H1 (cell line): ENCODE results near the gene CDKL5. TPM values are rescaled to one million over a fixed set of nuclear protein-coding genes. Genes with fewer than 3 reads are reported as not detected.

Experiments used
- CTCF ChIA-PET: fragments of 300-600 bp; sonication (Branson Sonifier 250); formaldehyde crosslinking; loops from one replicate; lab custom pipeline; 2021; ENCODE audit not compliant: partially characterized antibody; lab: Charles Lee
- POLR2A ChIA-PET: fragments of 300-600 bp; sonication (Branson Sonifier 250); formaldehyde crosslinking; loops from one replicate; lab custom pipeline; 2021; ENCODE audit warnings: inconsistent platforms; ENCODE audit not compliant: partially characterized antibody; lab: Charles Lee
- DNase-seq, 2 experiments: peaks; one replicate each; pipeline versions ENCODE4 v3.0.0 to v3.0.0-alpha.2; 2010 to 2022; ENCODE audit warnings: low spot score in 2 of 2, low read depth in 1 of 2, mixed read lengths in 1 of 2
- FAIRE-seq: peaks from 2 replicates; lab custom pipeline; 2011; peaks lifted over from hg19 to GRCh38; lab: Jason Lieb, UNC
- H2AFZ ChIP-seq: 2 replicates; pipeline ENCODE4 v1.8.1; 2012; ENCODE audit warnings: low read length, inconsistent platforms
- H2AK5ac ChIP-seq: 2 replicates; pipeline ENCODE4 v1.6.1; 2013; ENCODE audit warnings: low read depth, low read length
- H2BK120ac ChIP-seq: replicated peaks from 2 replicates; pipeline ENCODE3; 2013; ENCODE audit warnings: low read depth, low read length, inconsistent platforms
- H2BK12ac ChIP-seq: 2 replicates; pipeline ENCODE4 v1.6.1; 2013; ENCODE audit warnings: low read depth, low read length
- H2BK15ac ChIP-seq: 2 replicates; pipeline ENCODE4 v1.6.1; 2013; ENCODE audit warnings: low read length
- H2BK20ac ChIP-seq: 2 replicates; pipeline ENCODE4 v1.6.1; 2013; ENCODE audit warnings: low read length
- H2BK5ac ChIP-seq: 2 replicates; pipeline ENCODE4 v1.6.1; 2013; ENCODE audit warnings: low read depth, low read length
- H3K14ac ChIP-seq: 2 replicates; pipeline ENCODE4 v1.6.1; 2013; ENCODE audit warnings: inconsistent platforms; ENCODE audit not compliant: insufficient read length
- H3K18ac ChIP-seq: 2 replicates; pipeline ENCODE4 v1.6.1; 2013; ENCODE audit warnings: low read length; ENCODE audit errors: extremely low read depth
- H3K23ac ChIP-seq: 2 replicates; pipeline ENCODE4 v1.6.1; 2013; ENCODE audit warnings: inconsistent platforms; ENCODE audit not compliant: insufficient read length
- H3K23me2 ChIP-seq: 2 replicates; pipeline ENCODE4 v1.6.1; 2013; ENCODE audit warnings: low read depth, low read length
- H3K27ac ChIP-seq: 2 replicates; pipeline ENCODE4 v1.6.1; 2011; ENCODE audit warnings: low read depth, low read length, inconsistent platforms
- H3K27me3 ChIP-seq, 4 experiments: replicated peaks in 1 of 4; 1 replicate in 1 of 4; 2 replicates in 3 of 4; pipeline versions ENCODE4 v1.6.1 to v1.8.1; 2011 to 2013; ENCODE audit warnings: low read length in 3 of 4, mild to moderate bottlenecking in 3 of 4, inconsistent platforms in 2 of 4, mixed read lengths in 2 of 4, moderate library complexity in 1 of 4; ENCODE audit not compliant: control insufficient read depth in 3 of 4, insufficient read depth in 3 of 4; ENCODE audit errors: extremely low read depth in 1 of 4
- H3K36me3 ChIP-seq, 4 experiments: 2 replicates each; pipeline versions ENCODE4 v1.6.1 to v1.8.1; 2011 to 2013; ENCODE audit warnings: mild to moderate bottlenecking in 4 of 4, low read length in 3 of 4, moderate library complexity in 2 of 4, control low read depth in 1 of 4, inconsistent platforms in 1 of 4; ENCODE audit not compliant: insufficient read depth in 4 of 4, control insufficient read depth in 2 of 4
- H3K4ac ChIP-seq: replicated peaks from 2 replicates; pipeline ENCODE3; 2013; ENCODE audit warnings: low read length, low read depth, mixed read lengths, inconsistent platforms; ENCODE audit not compliant: insufficient read length
- H3K4me1 ChIP-seq, 4 experiments: replicated peaks in 1 of 4; 1 replicate in 1 of 4; 2 replicates in 3 of 4; pipeline versions ENCODE4 v1.6.1 to v1.8.1; 2011 to 2013; ENCODE audit warnings: low read length in 3 of 4, inconsistent platforms in 2 of 4, mixed read lengths in 1 of 4; ENCODE audit not compliant: insufficient read depth in 4 of 4, control insufficient read depth in 3 of 4
- H3K4me2 ChIP-seq, 2 experiments: 2 replicates each; pipeline versions ENCODE4 v1.6.1 to v1.8.1; 2011 to 2013; ENCODE audit warnings: low read depth in 2 of 2, low read length in 2 of 2, control low read depth in 1 of 2, inconsistent platforms in 1 of 2, mild to moderate bottlenecking in 1 of 2; ENCODE audit not compliant: insufficient read depth in 1 of 2
- H3K4me3 ChIP-seq, 4 experiments: fragments of 200-600, 300-600 bp in 1 of 4; sonication (generic), shearing (Covaris generic), sonication (Bioruptor Twin) in 1 of 4; 2 replicates each; pipeline versions ENCODE4 v1.5.1 to v1.8.1; 2011 to 2016; ENCODE audit warnings: low read length in 4 of 4, low read depth in 3 of 4, control low read depth in 2 of 4, inconsistent platforms in 2 of 4, mild to moderate bottlenecking in 2 of 4, mixed read lengths in 1 of 4, moderate library complexity in 1 of 4; ENCODE audit not compliant: insufficient read depth in 2 of 4; ENCODE audit errors: extremely low read depth in 1 of 4
- H3K56ac ChIP-seq: replicated peaks from 2 replicates; pipeline ENCODE3; 2013; ENCODE audit warnings: low read depth, mild to moderate bottlenecking, mixed read lengths, low read length, inconsistent platforms; ENCODE audit not compliant: insufficient read length
- H3K79me1 ChIP-seq: 2 replicates; pipeline ENCODE4 v1.6.1; 2013; ENCODE audit warnings: low read depth, low read length, control low read depth
- H3K79me2 ChIP-seq, 2 experiments: 2 replicates each; pipeline versions ENCODE4 v1.6.1 to v1.8.1; 2012 to 2013; ENCODE audit warnings: low read length in 2 of 2, mild to moderate bottlenecking in 2 of 2, inconsistent platforms in 1 of 2; ENCODE audit not compliant: insufficient read depth in 2 of 2, control insufficient read depth in 1 of 2
- H3K9ac ChIP-seq, 4 experiments: replicated peaks in 1 of 4; 1 replicate in 1 of 4; 2 replicates in 3 of 4; pipeline versions ENCODE4 v1.6.1 to v1.8.1; 2011 to 2013; ENCODE audit warnings: low read depth in 3 of 4, low read length in 3 of 4, control low read depth in 2 of 4, mild to moderate bottlenecking in 2 of 4, moderate library complexity in 2 of 4, inconsistent platforms in 1 of 4; ENCODE audit errors: extremely low read depth in 1 of 4
- H3K9me3 ChIP-seq, 2 experiments: 2 replicates each; pipeline versions ENCODE4 v1.6.1 to v1.8.1; 2012 to 2013; ENCODE audit warnings: mild to moderate bottlenecking in 2 of 2, moderate library complexity in 2 of 2, control low read depth in 1 of 2, inconsistent platforms in 1 of 2, low read depth in 1 of 2, low read length in 1 of 2, mixed read lengths in 1 of 2; ENCODE audit not compliant: insufficient read depth in 2 of 2
- H4K20me1 ChIP-seq, 2 experiments: replicated peaks in 1 of 2; 2 replicates each; pipeline versions ENCODE3 to v1.8.1; 2011 to 2013; ENCODE audit warnings: inconsistent platforms in 2 of 2, low read length in 2 of 2, mild to moderate bottlenecking in 1 of 2; ENCODE audit not compliant: insufficient read depth in 2 of 2, control insufficient read depth in 1 of 2
- H4K5ac ChIP-seq: 2 replicates; pipeline ENCODE4 v1.6.1; 2013; ENCODE audit warnings: low read length, low read depth, mixed read lengths, inconsistent platforms; ENCODE audit not compliant: insufficient read length
- H4K8ac ChIP-seq: 2 replicates; pipeline ENCODE4 v1.8.0; 2013; ENCODE audit warnings: mild to moderate bottlenecking, moderate library complexity, low read length, inconsistent platforms; ENCODE audit not compliant: insufficient read depth; ENCODE audit errors: extremely low read depth
- H4K91ac ChIP-seq: replicated peaks from 2 replicates; pipeline ENCODE3; 2013; ENCODE audit warnings: low read length, mixed read lengths, inconsistent platforms; ENCODE audit not compliant: insufficient read length
- FOSL1 ChIP-seq: IDR thresholded peaks from 2 replicates; pipeline ENCODE4 v1.6.1; 2011; ENCODE audit warnings: mild to moderate bottlenecking, low read depth, low read length, moderate library complexity; ENCODE audit not compliant: insufficient read depth
- GTF2F1 ChIP-seq: IDR thresholded peaks from 2 replicates; pipeline ENCODE4 v1.6.1; 2012; ENCODE audit warnings: low read depth, low read length, improper control_type of control experiment, borderline replicate concordance
- HDAC6 ChIP-seq: IDR thresholded peaks from one replicate; pipeline ENCODE4 v1.7.1; 2012; ENCODE audit warnings: low read depth, mild to moderate bottlenecking, inconsistent platforms, low read length, moderate library complexity
- WGBS, 2 experiments: shearing (Covaris generic) in 1 of 2; methylation state at CpG; one replicate each; pipeline versions ENCODE4 v1.1.6 to v1.1.7; 2013 to 2015; ENCODE audit warnings: low lambda C conversion rate in 2 of 2, mixed read lengths in 2 of 2, inconsistent platforms in 1 of 2, low coverage in 1 of 2, missing lambda C conversion rate in 1 of 2; ENCODE audit not compliant: insufficient replicate concordance in 2 of 2, insufficient coverage in 1 of 2, insufficient read length in 1 of 2; ENCODE audit errors: extremely low coverage in 1 of 2, missing lambda C conversion rate in 1 of 2; 5-methylcytosine and 5-hydroxymethylcytosine counted together
- polyA plus RNA-seq, 7 experiments: library from polyadenylated mRNA; depleted of rRNA in 3 of 7; stranded (reverse) in 5 of 7; unstranded in 2 of 7; fragments of >200 nt in 5 of 7; fragments of 200-250 nt in 2 of 7; gene quantifications; 1 replicate in 5 of 7; 2 replicates in 1 of 7; 4 replicates in 1 of 7; pipeline versions ENCODE4 v1.2.1 to v1.2.3, GENCODE V29; 2011 to 2013; ENCODE audit warnings: missing spikeins in 2 of 7, mixed read lengths in 2 of 7
- total RNA-seq: library from RNA; stranded (reverse); fragmentation: NEBNext Ultra II Directional; extraction: Animal tissue kit (Norgen Biotek cat#: 25700); gene quantifications from 2 replicates; pipeline ENCODE4 v1.2.1, GENCODE V29; 2021

Gene CDKL5
- total and polyA plus RNA-seq, 2 of the 8 experiments (the other 6 are each of a cell fraction or from before 2014, with no cell fraction given) = 5.5 to 15.6 TPM

- Histone ChIP-seq H3K27ac (no peak overlapping the region), H3K4ac (no peak overlapping the region), H4K20me1 (no peaks in the 10 kb centered on the region), H3K9ac (no peak overlapping the region), H3K14ac (no peak overlapping the region), H3K79me2 (peaks cover 0 to 4% of the 10 kb centered on the region in 2 experiments; a peak in 1 of 4 replicates), H2BK15ac (no peak overlapping the region), H3K4me2 (no peak overlapping the region), H3K36me3 (no peaks in the 10 kb centered on the region), H4K8ac (no peak overlapping the region), H3K23ac (no peak overlapping the region), H2BK20ac (no peak overlapping the region), H3K4me1 (no peaks in the 10 kb centered on the region), H3K18ac (no peak overlapping the region), H2BK120ac (no peak overlapping the region), H4K5ac (no peak overlapping the region), H3K4me3 (no peak overlapping the region), H4K91ac (no peak overlapping the region), H2AK5ac (no peak overlapping the region), H2BK12ac (no peak overlapping the region), H3K79me1 (no peaks in the 10 kb centered on the region), H2BK5ac (no peak overlapping the region), H3K9me3 (no peaks in the 10 kb centered on the region), H3K23me2 (no peaks in the 10 kb centered on the region), H3K56ac (no peak overlapping the region), H3K27me3 (no peaks in the 10 kb centered on the region), H2AFZ (no peak overlapping the region)
- FAIRE-seq (no peak), DNase-seq (no peak)
- 83% methylated on average over 1 of the region's 1 CpG; no CpG with 5 or more reads in 1 of the 2 experiments for WGBS, 2 experiments
- POLR2A ChIA-PET = no interaction called here
- CTCF ChIA-PET = no interaction called here
- TF ChIP-seq GTF2F1 (no peak), HDAC6 (no peak), FOSL1 (no peak)
These were observed 112.1 kb downstream of the CDKL5 start for GRCh38 chrX:18537524-18537923.
